Stimulated activated CD4-positive, alpha-beta T cell treated with anti-CD3 and anti-CD28 coated beads, Interleukin-1b, Interleukin-23, amount 100 ng/mL, for 24 hours (primary cell): ENCODE measurements around the gene ZNF778.
A peak's percentile ranks its signal among the peaks of the same experiment; 100 is the strongest.
"Not testable (repeated sequence)": the region's sequence is repeated elsewhere in the genome, so short reads cannot be mapped to it uniquely, and the experiment has no call there.

ENCODE experiments used
- DNase-seq, 4 experiments: peaks; one replicate each; pipeline ENCODE4 v3.0.0-alpha.2; 2020; ENCODE audit warnings: low read depth in 4 of 4, low spot score in 1 of 4

The ZNF778 gene

DNA sequence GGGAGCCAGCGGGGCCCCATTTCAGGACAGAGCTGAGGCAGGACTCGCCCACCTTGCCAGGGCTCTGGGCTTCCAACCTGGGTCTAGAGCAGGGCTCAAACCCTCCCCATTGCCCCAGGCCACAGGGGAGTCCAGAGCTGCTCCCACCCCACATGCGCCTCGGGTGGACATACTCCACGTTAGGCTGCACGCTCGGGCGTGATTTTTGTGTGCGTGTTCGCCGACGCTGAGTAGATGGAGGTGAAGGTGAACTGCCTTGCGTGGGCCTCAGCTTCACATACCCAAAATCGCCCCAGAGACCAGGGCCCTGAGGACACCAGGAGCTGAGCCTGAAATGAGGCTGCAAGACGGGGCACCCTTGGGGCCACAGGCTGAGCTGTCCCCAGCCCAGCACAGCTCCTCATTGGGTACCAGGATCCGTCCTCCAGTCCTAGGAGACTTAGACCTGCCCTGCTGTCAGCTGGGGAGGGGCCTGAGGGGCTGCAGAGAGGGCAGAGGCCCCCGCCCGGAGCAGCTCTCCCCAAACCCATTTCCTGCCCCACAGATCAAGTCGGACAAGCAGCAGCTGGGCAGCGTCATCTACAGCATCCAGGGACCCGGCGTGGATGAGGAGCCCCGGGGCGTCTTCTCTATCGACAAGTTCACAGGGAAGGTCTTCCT is 37.7 kb upstream of the ZNF778 start:
- DNase-seq, result no peak

DNA sequence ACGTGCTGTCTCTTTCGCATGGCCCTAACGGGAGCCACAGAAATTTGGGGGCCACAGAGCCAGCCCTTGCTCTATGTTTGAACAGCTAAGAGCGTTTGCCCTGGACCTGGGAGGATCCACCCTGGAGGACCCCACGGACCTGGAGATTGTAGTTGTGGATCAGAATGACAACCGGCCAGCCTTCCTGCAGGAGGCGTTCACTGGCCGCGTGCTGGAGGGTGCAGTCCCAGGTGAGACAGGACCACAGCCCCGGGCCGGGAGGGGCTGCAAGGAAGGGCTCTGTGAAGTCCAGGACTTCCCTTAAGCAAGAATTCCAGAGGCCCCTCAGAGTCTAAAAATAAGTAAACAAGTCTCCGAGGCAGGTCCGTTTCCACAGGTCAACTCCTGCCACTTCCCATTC is 34.0 kb upstream of the ZNF778 start:
- DNase-seq, result no peak

- no peak for DNase-seq
These were observed 33.4 kb upstream of the ZNF778 start for GRCh38 chr16:89183975-89184676.

- DNase-seq, result no peak
These were observed 32.9 kb upstream of the ZNF778 start for GRCh38 chr16:89184677-89184932.

GRCh38 chr16:89184933-89185794 is 32.3 kb upstream of the ZNF778 start:
- no peak for DNase-seq

DNA sequence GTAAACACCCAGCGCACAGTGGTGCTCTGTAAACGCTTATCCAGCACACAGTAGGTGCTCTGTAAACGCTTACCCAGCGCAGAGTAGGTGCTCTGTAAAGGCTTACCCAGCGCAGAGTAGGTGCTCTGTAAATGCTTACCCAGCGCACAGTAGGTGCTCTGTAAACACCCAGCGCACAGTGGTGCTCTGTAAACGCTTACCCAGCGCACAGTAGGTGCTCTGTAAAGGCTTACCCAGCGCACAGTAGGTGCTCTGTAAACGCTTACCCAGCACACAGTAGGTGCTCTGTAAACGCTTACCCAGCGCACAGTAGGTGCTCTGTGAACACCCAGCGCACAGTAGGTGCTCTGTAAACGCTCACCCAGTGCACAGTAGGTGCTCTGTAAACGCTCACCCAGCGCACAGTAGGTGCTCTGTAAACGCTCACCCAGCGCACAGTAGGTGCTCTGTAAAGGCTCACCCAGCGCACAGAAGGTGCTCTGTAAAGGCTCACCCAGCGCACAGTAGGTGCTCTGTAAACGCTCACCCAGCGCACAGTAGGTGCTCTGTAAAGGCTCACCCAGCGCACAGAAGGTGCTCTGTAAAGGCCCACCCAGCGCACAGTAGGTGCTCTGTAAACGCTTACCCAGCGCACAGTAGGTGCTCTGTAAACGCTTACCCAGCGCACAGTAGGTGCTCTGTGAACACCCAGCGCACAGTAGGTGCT is 31.5 kb upstream of the ZNF778 start:
- DNase-seq, result not testable (repeated sequence)

DNA sequence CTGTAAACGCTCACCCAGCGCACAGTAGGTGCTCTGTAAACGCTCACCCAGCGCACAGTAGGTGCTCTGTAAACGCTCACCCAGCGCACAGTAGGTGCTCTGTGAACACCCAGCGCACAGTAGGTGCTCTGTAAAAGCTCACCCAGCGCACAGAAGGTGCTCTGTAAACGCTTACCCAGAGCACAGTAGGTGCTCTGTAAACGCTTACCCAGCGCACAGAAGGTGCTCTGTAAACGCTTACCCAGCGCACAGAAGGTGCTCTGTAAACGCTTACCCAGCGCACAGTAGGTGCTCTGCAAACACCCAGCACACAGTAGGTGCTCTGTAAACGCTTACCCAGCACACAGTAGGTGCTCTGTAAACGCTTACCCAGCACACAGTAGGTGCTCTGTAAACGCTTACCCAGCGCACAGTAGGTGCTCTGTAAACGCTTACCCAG is 30.9 kb upstream of the ZNF778 start:
- DNase-seq, result not testable (repeated sequence)

DNA sequence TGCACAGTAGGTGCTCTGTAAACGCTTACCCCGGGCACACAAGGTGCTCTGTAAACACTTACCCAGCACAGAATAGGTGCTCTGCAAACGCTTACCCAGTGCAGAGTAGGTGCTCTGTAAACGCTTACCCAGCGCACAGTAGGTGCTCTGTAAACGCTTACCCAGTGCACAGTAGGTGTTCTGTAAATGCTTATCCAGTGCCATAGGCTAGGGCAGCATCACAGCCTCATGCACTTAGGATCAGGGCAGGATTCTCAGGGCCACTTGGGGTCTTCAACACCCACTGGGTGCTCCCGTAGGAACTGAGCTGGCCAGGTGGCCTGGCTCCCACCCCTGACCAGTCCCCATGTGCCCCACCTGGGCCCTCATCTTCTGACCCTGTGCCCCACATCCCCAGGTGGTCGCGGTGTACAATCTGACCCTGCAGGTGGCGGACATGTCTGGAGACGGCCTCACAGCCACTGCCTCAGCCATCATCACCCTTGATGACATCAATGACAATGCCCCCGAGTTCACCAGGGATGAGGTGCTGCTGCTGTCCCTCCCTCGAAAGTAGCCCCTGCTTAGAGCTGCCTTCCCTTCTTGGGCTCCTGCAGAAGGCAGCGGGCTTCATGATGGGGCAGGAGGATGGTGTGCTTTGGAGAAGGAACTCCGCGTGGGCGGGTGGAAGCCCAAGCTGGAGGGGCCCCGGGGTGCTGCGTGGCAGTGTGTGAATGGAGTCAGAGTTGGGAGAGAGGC is 30.3 kb upstream of the ZNF778 start:
- DNase-seq, result no peak

GRCh38 chr16:89187770-89188392 is 29.6 kb upstream of the ZNF778 start:
- DNase-seq, result no peak

DNA sequence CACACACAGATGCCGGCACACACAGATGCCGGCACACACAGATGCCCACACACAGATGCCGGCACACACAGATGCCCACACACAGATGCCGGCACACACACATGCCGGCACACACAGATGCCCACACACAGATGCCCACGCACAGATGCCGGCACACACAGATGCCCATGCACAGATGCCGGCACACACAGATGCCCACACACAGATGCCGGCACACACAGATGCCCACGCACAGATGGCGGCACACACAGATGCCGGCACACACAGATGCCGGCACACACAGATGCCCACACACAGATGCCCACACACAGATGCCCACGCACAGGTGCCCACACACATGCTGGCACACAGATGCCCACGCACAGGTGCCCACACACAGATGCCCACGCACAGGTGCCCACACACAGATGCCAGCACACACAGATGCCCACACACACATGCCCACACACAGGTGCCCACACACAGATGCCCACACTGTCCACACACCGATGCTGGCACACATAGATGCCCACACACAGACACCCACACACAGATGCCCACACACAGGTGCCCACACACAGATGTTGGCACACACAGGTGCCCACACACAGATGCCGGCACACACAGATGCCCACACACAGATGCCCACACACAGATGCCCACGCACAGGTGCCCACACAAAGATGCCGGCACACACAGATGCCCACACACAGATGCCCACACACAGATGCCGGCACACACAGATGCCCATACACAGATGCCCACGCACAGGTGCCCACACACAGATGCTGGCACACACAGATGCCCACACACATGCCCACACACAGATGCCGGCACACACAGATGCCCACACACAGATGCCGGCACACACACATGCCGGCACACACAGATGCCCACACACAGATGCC is 28.8 kb upstream of the ZNF778 start:
- DNase-seq, result not testable (repeated sequence)

DNA sequence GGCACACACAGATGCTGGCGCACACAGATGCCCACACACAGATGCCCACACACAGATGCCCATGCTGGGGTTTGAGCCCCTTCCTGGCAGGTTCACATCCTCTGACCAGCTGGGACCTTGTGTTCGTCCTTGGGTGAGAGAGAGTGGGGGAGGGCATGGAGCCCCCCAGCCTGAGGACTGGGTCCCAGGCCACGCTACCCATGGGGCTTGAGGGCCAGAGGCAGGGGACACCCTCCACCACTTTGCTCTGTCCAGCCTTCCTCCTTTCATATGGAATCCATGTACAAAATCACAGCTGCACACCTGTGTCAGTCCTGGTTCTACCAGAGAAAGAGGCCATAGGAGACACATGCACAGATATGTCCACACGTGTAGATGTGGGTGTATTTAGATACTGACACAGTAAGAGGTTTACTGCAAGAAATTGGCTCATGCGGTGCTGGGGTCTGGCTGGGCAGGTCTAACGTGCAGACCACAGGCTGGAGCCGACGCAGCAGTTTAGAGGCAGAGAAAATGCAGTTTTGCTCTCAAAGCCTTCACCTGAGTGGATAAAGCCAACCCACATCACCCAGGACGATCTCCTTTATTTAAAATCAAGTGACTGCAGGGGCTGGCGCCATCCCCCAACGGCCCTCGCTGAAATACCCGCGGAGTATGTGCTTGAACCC is 28.0 kb upstream of the ZNF778 start:
- no peak for DNase-seq

- DNase-seq, result no peak
These were observed 27.1 kb upstream of the ZNF778 start for GRCh38 chr16:89190150-89190958.

DNA sequence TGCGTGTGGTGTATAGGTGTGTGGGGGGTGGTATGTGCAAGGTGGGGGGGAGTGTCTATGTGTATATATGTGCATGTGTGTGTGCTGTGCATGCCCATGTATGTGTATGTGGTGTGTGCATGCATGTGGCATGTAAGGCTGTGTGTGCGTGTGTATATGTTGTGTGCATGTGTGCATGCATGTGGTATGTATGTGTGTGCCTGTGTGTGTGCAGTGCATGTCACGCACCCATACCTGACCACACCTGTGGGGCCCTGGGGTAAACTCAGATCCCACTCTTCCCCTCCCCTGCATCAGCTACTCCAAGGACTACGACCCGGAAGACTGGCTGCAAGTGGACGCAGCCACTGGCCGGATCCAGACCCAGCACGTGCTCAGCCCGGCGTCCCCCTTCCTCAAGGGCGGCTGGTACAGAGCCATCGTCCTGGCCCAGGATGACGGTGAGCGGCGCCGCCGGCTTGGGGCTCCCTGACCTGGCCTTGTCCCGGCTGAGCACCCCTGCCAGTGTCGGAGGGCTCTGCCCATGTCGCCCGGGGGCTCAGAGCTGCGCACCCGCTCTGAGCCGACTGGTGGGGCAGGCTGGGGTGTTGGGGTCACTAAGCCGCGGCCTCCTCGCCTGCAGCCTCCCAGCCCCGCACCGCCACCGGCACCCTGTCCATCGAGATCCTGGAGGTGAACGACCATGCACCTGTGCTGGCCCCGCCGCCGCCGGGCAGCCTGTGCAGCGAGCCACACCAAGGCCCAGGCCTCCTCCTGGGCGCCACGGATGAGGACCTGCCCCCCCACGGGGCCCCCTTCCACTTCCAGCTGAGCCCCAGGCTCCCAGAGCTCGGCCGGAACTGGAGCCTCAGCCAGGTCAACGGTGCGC is 26.2 kb upstream of the ZNF778 start:
- DNase-seq, result no peak

DNA sequence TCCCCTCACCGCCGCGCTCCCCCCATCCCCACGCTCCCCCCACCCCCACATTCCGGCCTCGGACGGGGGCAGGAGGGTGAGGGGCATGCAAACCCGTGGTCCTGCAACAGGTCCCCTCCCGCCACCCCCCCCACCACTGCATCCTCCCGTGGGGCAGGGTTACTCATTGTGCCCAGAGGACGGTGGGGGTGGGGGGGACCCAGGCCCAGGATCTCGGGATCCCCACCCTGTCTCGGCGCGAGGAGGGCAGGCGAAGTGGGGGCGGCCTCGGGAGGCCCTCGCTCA is 25.7 kb upstream of the ZNF778 start:
- DNase-seq, result no peak

DNA sequence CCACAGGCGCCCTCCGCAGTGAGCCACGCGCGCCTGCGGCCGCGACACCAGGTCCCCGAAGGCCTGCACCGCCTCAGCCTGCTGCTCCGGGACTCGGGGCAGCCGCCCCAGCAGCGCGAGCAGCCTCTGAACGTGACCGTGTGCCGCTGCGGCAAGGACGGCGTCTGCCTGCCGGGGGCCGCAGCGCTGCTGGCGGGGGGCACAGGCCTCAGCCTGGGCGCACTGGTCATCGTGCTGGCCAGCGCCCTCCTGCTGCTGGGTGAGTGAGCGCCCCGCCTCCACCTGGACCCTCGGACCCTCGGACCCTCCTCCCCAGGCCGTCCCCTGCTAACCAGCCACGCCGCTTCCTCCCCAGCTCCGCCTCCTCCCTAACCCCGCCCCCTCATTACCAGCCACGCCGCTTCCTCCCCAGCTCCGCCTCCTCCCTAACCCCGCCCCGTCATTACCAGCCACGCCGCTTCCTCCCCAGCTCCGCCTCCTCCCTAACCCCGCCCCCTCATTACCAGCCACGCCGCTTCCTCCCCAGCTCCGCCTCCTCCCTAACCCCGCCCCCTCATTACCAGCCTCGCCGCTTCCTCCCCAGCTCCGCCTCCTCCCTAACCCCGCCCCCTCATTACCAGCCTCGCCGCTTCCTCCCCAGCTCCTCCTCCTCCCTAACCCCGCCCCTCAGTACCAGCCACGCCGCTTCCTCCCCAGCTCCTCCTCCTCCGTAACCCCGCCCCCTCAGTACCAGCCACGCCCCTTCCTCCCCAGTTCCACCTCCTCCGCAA is 25.1 kb upstream of the ZNF778 start:
- peak in 2 of 4 experiments; percentile 30 to 58 for DNase-seq

- DNase-seq, result peak in 2 of 4 experiments; percentile 64 to 75
These were observed 24.4 kb upstream of the ZNF778 start for GRCh38 chr16:89192956-89193575.
